ENCODE results near the gene COPZ1. TPM values are rescaled to one million over a fixed set of nuclear protein-coding genes. Genes with fewer than 3 reads are reported as not detected.

COPZ1 gene
- total and polyA plus RNA-seq, 2 donors (not counting 1 experiment from before 2014, with no cell fraction given) = 97.9 to 305 TPM

- H3K79me2 ChIP-seq (ENCODE audit: control insufficient read depth, insufficient read depth, low read length) = peaks cover 3% of the 10 kb centered on the region
- no peak for TF ChIP-seq EZH2 (IDR thresholded peaks at IDR 0.05; ENCODE audit: low read length, missing control alignments)
- TF ChIP-seq, protein P1, sequence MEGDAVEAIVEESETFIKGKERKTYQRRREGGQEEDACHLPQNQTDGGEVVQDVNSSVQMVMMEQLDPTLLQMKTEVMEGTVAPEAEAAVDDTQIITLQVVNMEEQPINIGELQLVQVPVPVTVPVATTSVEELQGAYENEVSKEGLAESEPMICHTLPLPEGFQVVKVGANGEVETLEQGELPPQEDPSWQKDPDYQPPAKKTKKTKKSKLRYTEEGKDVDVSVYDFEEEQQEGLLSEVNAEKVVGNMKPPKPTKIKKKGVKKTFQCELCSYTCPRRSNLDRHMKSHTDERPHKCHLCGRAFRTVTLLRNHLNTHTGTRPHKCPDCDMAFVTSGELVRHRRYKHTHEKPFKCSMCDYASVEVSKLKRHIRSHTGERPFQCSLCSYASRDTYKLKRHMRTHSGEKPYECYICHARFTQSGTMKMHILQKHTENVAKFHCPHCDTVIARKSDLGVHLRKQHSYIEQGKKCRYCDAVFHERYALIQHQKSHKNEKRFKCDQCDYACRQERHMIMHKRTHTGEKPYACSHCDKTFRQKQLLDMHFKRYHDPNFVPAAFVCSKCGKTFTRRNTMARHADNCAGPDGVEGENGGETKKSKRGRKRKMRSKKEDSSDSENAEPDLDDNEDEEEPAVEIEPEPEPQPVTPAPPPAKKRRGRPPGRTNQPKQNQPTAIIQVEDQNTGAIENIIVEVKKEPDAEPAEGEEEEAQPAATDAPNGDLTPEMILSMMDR (conservative IDR thresholded peaks at IDR 0.05 in 1 of 2, IDR thresholded peaks at IDR 0.05 in 1 of 2; ENCODE audit: low read depth in 1 of 2, low read length in 2 of 2) = peak; percentile 99 to 100
- H3K27me3 ChIP-seq (ENCODE audit: control insufficient read depth, insufficient read depth, low read length) = no peaks in the 10 kb centered on the region
- no peak overlapping the region for H2AFZ ChIP-seq (ENCODE audit: low read length)
- no peaks in the 10 kb centered on the region for H4K20me1 ChIP-seq (ENCODE audit: control insufficient read depth, extremely low read depth, insufficient read depth, low read length)
- no peak overlapping the region for H3K9ac ChIP-seq (ENCODE audit: insufficient read depth, low read length)
- no peaks in the 10 kb centered on the region for H3K4me1 ChIP-seq (ENCODE audit: control insufficient read depth, extremely low read depth, insufficient read depth, low read length)
- no peak overlapping the region for H3K4me3 ChIP-seq (replicated peaks in 1 of 4; ENCODE audit: control extremely low read depth in 1 of 4, insufficient read depth in 1 of 4, low read depth in 3 of 4, low read length in 4 of 4)
- H3K27ac ChIP-seq (ENCODE audit: insufficient read depth, low read length) = no peak overlapping the region
- H3K4me2 ChIP-seq (ENCODE audit: extremely low read depth, insufficient read depth, low read length) = no peak overlapping the region
- peak; percentile 67 to 84 for DNase-seq (ENCODE audit: low read depth in 2 of 2)
- H3K9me3 ChIP-seq (ENCODE audit: control insufficient read depth, insufficient read depth, low read depth, low read length) = no peaks in the 10 kb centered on the region
- H3K36me3 ChIP-seq (ENCODE audit: control insufficient read depth, insufficient read depth, low read length) = peaks cover 58% of the 10 kb centered on the region
Measured at GRCh38 chr12:54398995-54399793, 74.3 kb downstream of the COPZ1 start.

- Histone ChIP-seq H3K9ac (ENCODE audit: insufficient read depth, low read length) (no peak overlapping the region), H3K79me2 (ENCODE audit: control insufficient read depth, insufficient read depth, low read length) (peaks cover 4% of the 10 kb centered on the region), H4K20me1 (ENCODE audit: control insufficient read depth, extremely low read depth, insufficient read depth, low read length) (no peaks in the 10 kb centered on the region), H3K4me3 (replicated peaks in 1 of 4; ENCODE audit: control extremely low read depth in 1 of 4, insufficient read depth in 1 of 4, low read depth in 3 of 4, low read length in 4 of 4) (no peak overlapping the region), H3K4me2 (ENCODE audit: extremely low read depth, insufficient read depth, low read length) (no peak overlapping the region), H3K36me3 (ENCODE audit: control insufficient read depth, insufficient read depth, low read length) (peaks cover 69% of the 10 kb centered on the region), H3K27me3 (ENCODE audit: control insufficient read depth, insufficient read depth, low read length) (no peaks in the 10 kb centered on the region), H3K27ac (ENCODE audit: insufficient read depth, low read length) (no peak overlapping the region), H2AFZ (ENCODE audit: low read length) (no peak overlapping the region), H3K9me3 (ENCODE audit: control insufficient read depth, insufficient read depth, low read depth, low read length) (no peaks in the 10 kb centered on the region), H3K4me1 (ENCODE audit: control insufficient read depth, extremely low read depth, insufficient read depth, low read length) (no peaks in the 10 kb centered on the region)
- TF ChIP-seq, protein P1 (conservative IDR thresholded peaks at IDR 0.05 in 1 of 2, IDR thresholded peaks at IDR 0.05 in 1 of 2; ENCODE audit: low read depth in 1 of 2, low read length in 2 of 2) = no peak
- TF ChIP-seq EZH2 (IDR thresholded peaks at IDR 0.05; ENCODE audit: low read length, missing control alignments) = no peak
- no peak for DNase-seq (ENCODE audit: low read depth in 2 of 2)
Measured at GRCh38 chr12:54401119-54401518, 76.2 kb downstream of the COPZ1 start.

Other genes starting within 250 kb of the COPZ1 start
- 24.1 and 34.7 TPM in 2 replicates for gene SMUG1, start 136.1 kb upstream of the COPZ1 start, total RNA-seq
- 22.5 and 23.7 TPM in 2 replicates for gene SMUG1, start 136.1 kb upstream of the COPZ1 start, polyA plus RNA-seq
- 20.5 and 27.7 TPM in 2 replicates for gene CBX5, start 45.0 kb upstream of the COPZ1 start, total RNA-seq
- 64.0 and 71.1 TPM in 2 replicates for gene CBX5, start 45.0 kb upstream of the COPZ1 start, polyA plus RNA-seq
- 305 and 311 TPM in 2 replicates for gene HNRNPA1, start 44.4 kb upstream of the COPZ1 start, total RNA-seq
- 1,057 and 1,326 TPM in 2 replicates for gene HNRNPA1, start 44.4 kb upstream of the COPZ1 start, polyA plus RNA-seq
- under 0.01 and 0.17 TPM in 2 replicates for gene NFE2, start 24.1 kb upstream of the COPZ1 start, total RNA-seq
- 0.07 and 0.34 TPM in 2 replicates for gene NFE2, start 24.1 kb upstream of the COPZ1 start, polyA plus RNA-seq
- not detected in 2 replicates for gene GPR84, start 39.4 kb downstream of the COPZ1 start, total RNA-seq
- gene GPR84, start 39.4 kb downstream of the COPZ1 start, polyA plus RNA-seq = 0.03 TPM in 1 of 2 replicates, not detected in the other
- gene ZNF385A, start 59.6 kb downstream of the COPZ1 start, total RNA-seq = 2.3 and 3.3 TPM in 2 replicates
- 0.64 and 0.69 TPM in 2 replicates for gene ZNF385A, start 59.6 kb downstream of the COPZ1 start, polyA plus RNA-seq
- gene ITGA5, start 94.1 kb downstream of the COPZ1 start, total RNA-seq = 133 and 232 TPM in 2 replicates
- 162 and 199 TPM in 2 replicates for gene ITGA5, start 94.1 kb downstream of the COPZ1 start, polyA plus RNA-seq
- gene GTSF1, start 148.5 kb downstream of the COPZ1 start, total RNA-seq = not detected in 2 replicates
- gene GTSF1, start 148.5 kb downstream of the COPZ1 start, polyA plus RNA-seq = not detected in 2 replicates
- under 0.01 TPM in 2 replicates for gene NCKAP1L, start 172.6 kb downstream of the COPZ1 start, total RNA-seq
- gene NCKAP1L, start 172.6 kb downstream of the COPZ1 start, polyA plus RNA-seq = 0.01 and 0.02 TPM in 2 replicates
- gene PDE1B, start 224.5 kb downstream of the COPZ1 start, total RNA-seq = not detected in 2 replicates
- gene PDE1B, start 224.5 kb downstream of the COPZ1 start, polyA plus RNA-seq = not detected in 2 replicates